GM18861 (cell line): ENCODE measurements around the gene SRP14.
"Not testable (repeated sequence)": the region's sequence is repeated elsewhere in the genome, so short reads cannot be mapped to it uniquely, and the experiment has no call there.

Experiments
- ATAC-seq: cut with Tn5 transposase; IDR thresholded peaks from one replicate; pipeline ENCODE4 v1.9.1; 2021; ENCODE audit not compliant: unreplicated experiment

SRP14 gene, protein sequence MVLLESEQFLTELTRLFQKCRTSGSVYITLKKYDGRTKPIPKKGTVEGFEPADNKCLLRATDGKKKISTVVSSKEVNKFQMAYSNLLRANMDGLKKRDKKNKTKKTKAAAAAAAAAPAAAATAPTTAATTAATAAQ

DNA sequence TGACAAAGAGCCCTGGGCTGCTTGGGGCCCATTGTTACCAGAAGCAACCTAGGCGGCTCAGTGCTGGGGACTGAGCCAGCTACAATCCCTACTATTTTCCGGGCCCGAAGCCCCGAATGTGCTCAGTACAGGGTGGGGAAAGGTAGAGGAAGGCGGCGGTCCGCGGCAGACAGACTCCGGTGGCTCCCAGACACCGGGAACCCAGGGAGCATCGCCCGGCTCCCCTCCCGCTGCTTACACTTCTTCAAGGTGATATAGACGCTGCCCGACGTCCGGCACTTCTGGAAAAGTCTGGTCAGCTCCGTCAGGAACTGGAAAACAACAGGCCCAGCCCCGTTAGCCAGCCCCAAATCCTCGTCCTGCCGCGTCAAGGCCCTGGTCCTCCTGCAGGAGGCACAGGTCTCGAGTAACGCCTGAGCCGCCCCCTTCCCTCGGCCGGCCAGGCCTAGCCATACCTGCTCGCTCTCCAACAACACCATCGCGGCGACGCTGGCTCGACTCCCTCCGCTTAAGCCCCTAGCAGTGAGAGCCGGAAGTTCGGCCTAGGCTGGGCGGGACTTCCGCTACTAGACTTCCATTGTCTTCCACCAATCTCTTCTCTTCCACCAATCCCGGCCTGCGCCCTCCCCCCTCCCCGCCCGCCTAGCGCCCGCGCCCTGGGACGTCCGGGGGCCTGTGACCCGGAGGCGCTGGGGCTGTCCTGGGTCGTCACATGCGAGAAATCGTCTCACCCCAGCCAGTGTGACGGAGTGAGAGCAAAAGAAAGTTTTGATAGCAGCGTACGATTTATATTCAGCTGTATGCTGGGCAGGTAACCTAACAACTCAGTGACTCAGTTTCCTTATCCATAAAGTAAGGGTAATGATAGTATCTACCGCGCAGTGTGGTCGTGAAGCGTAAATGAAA is at the start of gene SRP14:
Gene SRP14 (minus strand): TSS at position 544 of the 906 bp plus-strand sequence. CDS start 65 bp downstream, at position 479.
- ATAC-seq = peak; percentile 87

DNA sequence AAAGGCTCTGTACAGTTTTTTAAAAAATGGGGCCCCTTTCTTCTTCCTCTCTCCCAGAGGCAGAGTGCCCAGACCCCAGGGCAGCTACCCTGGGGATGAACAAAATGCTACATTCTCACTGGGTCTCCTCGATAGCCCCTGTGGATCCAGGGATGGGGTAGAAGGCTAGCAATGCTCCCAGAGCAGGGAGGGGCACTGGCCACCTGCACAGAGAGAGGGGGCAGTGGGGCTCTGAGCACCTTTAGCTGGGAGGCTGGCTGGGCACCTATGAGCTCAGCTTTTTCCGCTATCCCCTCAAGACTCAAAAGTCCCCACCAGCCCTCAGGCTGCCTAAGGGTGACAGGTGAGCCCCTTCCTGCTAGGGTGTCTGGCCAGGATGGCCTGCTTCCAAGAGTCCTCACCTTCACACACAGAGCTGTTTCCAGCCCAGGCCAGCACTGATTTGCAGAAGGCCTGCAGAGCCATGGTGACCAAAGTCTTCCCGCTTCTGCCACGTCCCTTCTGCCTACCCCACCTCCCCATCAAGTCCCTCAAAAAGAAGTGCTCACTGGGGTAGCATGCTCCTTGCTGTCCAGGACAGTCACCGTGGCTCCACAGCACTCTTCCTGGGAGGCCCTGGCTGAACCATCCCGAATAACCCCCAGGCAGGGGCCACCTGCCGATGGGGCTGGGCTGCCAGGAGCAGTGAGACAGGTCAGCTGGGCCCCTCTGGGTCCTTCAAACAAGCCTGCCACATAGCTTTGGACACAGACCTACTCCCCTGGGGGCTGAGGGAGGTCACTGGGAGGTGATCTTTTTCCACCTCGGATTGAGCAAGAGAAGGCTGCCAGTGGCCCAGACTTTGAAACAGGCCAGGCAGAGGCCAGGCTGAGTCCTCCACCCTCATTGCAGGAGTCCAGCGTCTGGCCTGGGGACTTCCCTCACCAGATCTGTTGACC is 49.3 kb upstream of the SRP14 start:
- no peak for ATAC-seq

DNA sequence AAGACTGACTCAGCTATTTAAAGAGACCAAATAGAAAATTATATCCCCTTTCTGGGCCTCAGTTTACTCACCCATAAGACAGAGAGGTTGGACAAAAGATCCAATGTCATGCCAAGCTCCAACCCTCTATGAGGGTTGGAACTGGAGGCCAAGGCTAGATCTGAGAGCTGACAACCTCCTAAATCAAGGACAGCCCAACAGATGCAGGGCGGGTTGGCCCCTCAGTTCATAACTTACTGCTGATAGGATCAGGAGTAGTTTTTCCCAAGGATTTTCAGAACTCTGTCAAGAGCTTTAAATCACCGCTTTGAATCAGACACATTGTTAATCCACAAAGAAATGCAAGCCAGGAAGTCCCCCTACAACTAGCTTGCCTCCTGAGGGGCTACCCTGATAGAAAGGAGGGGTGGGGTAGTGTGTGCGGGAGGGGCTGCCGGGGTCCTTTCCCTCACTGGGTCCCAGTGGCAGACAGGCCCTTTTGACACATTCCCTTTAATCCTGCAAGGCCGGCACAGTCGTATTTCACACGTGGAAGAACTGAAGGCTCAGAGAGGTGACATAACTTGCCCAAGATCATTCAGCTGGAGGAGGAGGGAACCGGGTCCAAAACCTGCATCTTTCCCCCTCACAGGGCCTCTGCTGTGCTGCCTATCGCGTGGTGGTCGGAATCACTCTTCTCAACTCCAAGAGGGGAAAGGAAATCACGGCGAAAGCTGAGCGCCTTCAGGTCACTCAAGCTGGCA is 48.3 kb upstream of the SRP14 start:
- ATAC-seq = no peak

DNA sequence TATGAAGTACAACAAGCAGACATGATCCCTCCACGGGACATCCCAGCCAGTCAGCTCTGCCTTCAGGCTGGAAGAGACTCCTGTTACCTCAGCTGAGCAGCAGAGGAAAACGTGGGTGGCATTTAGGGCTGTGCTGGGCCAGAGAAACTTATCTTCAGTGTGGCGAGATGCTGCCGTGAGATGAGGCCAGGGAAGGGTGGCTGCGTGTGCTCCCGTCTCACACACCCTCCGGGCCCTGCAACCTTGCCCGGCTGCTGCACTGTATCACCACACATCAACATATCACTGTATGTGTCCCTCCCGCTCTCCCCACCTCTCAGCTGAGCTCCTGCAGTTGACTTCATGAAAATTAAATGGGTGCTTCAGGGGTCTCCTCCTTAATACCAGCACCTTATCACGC is 46.3 kb upstream of the SRP14 start:
- ATAC-seq = no peak

DNA sequence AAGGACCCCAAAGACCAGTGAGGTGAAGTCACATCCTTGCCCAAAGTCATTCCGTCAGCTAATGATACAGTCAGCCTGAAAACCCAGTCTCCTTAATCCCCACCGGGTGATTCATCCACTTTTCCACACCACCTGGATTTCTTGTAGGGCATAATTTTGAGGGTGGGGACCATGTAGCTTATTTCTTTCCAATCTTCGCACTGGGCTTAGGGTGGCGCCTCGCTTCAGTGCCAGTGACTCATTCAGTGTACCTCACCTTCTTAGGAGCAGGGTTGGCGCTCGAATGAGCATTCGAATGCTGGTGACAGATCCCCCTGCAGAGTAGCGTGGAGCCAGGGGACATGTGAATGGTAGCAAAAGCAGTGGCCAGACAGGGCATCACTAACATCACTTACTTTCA is 45.7 kb upstream of the SRP14 start:
- ATAC-seq = no peak

DNA sequence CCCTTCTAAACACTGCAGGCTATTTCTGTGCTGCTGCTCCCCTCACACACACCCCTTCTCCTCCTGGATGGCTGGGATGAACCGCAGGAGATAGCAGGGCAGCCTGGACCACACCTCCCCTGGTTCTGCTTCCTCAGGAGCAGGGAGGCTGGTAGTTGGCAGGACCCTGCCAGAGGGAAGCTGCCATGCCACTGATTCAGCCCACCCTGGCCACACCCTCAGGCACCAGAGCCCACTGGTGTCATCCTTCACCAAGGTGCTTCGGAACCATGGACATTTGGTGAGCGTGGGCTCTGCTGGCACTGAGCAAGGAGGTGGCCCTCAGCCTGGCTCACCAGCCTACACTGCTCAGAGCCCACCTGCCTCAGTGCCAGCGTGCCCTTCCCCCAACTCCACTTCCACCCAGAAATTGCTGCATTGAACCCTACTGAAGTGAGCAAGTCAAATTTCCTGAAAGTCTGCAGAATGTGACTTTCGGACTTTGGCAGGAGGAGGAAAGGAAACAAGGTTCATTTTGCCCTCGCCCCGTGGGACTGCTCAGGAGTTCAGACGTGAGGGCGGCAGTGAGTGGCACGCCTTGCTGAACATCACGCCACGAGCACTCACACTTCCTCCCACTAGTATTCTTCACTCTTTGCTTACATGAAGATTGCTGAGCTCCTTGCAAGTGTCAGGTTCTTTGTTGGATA is 43.4 kb upstream of the SRP14 start:
- no peak for ATAC-seq

DNA sequence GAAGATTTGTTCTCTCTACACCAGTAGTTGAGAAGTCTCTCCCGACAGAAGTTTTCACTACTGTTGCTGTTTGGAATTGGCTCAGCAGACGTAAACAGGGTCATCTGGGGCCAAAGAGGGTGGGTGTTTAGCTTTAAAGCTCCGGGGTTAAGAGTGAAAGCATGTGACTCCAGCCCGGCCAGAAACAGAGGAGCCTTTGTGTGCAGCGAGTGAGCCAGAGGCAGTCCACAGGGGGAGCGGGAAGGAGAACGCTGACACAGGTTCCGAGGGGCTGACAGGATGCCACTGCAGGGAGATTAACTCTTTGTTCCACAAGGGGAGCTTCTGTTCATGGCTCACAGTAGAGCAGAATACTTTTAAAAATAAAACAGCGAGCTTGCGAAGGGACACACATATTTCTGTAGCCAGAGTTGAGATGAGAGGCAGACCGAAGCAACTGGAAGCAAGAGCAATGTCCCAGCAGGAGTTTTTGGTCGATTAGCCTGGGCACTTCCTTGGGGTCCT is 42.8 kb upstream of the SRP14 start:
- no peak for ATAC-seq

DNA sequence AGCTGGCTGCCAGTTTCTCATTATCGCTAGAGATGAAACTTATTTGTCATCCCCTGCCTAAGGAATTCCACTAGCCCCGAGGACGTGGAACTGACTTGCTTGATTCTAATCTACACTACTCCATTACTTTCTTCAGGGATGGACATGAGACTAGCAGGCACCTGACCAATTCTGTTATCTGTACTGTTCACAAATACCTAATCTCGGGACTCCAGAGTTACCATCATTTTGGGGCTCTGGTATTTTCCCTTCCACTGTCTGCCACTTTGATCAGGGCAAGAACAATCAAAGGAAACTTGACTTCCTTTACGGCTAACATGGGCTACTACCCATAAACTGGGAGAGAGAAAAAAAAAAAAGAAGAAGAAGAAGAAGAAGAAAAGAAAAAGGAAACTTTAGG is 41.9 kb upstream of the SRP14 start:
- no peak for ATAC-seq

DNA sequence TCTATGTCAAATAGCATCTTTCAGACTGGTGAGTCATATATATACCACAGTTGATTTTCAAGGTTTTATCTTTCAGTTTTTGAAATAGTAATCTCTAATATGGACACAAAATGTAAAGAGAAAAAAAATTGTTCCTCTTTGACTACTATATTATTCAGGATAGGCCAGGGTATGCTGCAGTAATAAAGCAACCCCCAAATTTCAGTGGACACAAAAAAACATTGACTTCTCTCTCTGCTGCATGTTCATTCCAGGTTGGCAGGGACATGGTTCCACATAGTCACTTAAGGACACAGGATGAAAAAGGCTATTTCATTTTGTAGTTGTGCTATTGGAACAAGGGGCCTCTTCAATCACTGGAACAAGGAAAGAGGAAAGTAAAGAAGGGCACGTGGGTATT is 41.1 kb upstream of the SRP14 start:
- no peak for ATAC-seq

DNA sequence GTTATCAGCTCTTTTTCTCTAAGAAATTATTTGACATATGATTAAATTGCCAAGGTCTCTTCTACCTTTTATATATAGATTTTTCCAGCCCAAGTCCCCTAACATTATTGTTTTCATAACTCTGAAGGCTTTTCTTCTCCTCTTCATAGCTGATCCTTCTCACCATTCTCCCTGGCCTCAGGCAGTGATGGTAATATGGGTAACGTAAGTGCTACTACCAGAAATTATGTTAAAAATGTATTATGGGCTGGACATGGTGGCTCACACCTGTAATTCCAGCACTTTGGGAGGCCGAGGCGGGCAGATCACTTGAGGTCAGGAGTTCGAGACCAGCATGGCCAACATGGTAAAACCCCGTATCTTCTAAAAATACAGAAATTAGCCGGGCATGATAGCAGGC is 40.5 kb upstream of the SRP14 start:
- no peak for ATAC-seq

DNA sequence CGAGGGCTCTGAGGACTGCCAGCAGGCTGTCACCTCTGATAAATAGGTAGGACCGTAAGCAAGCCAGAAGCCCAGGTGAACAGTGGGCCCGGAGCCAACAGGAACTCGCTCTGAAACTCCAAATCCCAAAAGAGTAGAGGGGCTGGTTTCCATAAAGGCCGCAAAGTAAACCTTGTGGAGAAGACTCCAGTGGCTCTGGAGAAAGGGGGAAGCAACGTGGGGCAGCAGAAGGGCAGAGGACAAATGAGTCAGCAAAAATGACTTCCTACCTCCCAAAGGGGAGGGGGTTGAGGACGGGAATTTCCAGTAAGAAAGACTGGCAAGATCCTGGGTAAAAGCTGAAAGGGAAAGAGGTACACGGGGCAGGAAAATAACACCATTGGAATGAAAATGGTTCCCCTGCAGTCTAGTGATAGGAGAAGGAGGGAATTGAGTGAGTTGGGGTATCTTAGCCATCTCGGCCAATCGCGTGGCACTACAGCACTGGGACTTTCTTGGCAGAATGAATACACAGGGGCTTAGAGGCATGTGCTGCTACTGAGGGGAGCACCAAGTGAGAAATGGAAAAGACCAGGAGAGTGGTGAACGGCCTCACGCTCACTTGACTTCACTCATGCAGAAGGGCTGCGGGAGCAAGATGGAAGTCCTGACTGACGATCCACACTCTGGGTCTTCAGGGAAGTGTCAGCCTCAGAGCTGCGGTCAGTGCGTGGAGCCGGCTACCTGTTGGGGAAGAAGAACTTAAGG is 36.5 kb upstream of the SRP14 start:
- ATAC-seq = no peak

DNA sequence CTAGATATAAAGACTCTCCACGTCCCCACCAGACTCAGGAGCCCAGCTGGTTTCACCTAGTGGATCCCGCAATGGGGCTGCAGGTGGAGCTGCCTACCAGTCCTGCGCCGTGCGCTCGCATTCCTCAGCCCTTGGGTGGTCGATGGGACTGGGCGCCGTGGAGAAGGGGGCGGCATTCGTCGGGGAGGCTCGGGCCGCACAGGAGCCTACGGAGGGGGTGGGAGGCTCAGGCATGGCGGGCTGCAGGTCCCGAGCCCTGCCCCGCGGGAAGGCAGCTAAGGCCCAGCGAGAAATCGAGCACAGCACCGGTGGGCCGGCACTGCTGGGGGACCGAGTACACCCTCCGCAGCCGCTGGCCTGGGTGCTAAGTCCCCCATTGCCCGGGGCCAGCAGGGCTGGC is 35.7 kb upstream of the SRP14 start:
- ATAC-seq = not testable (repeated sequence)

DNA sequence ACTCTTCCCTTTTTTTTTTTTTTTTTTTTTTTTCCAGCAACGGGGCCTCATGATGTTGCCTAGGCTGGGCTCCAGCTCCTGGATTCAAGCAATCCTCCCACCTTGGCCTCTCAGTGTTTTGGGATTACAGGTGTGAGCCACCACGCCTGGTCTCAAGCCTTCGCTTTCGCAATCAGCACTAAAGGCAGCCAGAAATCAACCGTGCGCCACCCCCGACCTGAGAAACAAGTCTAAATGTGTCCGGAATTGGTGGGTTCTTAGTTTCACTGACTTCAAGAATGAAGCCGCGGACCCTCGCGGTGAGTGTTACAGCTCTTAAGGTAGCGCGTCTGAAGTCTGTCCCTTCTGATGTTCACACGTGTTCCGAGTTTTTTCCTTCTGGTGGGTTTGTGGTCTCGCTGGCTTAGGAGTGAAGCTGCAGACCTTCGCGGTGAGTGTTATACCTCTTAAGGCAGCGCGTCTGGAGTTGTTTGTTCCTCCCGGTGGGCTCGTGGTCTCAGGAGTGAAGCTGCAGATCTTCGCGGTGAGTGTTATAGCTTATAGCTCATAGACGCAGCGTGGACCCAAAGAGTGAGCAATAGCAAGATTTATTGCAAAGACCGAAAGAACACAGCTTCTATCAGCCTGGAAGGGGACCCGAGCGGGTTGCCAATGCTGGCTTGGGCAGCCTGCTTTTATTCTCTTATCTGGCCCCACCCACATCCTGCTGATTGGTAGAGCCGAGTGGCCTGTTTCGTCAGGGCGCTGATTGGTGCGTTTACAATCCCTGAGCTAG is 34.9 kb upstream of the SRP14 start:
- ATAC-seq = not testable (repeated sequence)

DNA sequence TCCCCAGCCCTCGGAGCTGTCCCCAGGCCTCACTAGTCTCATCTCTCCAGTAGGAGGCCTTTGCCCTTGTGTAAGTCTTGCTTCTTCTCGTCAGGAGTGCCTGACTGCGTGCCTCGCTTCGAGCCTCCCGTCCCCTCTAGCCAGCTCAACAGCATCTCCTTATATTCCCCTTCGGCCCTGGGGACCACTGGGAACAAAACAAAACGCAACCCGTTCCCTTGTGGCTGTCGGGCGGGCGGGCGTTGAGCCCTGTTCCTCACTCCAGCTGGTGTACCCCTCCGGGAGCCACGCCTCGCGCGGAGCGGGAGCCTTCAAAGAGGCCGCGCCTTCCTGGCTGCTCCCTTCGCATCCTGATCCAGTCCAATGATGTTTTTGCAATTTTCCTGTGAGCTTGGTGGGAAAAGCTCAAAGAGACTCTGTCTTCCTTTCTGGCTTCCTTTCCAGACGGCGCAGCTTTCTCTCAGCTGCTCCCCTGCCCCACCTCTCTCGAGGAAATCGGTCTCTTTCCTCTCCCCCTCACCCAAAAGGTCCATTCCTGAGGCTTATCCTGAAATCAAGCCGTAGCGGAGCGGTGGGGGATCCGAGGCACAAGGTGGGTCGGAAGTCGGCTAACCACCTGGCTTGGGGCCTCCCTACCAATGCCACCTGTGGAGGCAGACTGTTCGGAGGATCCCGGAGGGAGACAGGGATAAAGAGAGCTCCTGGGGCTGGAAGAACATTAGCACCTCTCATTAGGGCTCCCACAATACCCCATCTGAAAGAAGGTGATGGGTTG is 33.4 kb upstream of the SRP14 start:
- no peak for ATAC-seq

DNA sequence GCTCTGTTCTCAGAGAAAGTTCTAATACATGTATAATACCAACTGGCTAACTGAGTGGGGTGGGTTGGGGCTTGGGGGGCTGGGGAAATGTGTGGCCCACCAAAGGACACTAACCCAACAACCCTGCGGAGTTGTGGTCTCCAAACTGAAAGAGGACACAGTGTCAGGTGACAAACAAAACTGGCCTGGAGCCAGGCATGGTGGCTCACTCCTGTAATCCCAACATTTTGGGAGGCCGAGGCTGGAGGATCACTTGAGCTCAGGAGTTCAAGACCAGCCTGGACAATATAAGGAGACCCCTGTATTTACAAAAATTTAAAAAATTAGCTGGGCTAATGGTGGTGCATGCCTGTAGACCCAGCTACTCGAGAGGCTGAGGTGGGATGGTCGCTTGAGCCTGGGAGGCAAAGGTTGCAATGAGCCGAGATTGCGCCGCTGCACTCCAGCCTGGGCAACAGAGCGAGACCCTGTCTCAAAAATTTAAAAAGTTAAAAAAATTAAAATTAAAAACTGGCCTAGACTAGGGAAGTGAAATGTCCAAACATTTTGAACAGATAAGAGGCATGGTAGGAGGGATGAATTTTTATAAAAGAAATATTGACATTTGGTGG is 31.7 kb upstream of the SRP14 start:
- no peak for ATAC-seq

DNA sequence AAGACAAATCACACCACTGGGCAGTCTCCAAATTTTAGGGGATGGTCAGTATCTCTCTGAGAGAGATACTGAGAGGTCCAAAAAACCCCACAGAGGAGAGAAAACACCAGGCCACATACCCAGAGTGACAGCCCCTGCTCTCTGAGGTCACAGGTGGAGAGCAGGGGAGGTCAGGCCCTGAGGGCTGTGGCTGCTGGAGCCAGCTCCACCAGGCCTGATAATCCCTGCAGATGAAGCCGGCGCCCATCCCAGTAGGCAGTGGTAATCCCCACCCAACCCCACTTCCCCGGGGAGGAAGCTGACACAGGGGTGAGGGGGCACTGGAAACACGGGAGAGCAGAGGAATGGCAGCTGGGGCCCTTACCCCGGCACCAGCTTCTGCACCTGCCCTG is 31.2 kb upstream of the SRP14 start:
- ATAC-seq = no peak
